GM12878 (cell line): Measurements from ENCODE around the gene RADIL. TPM values are rescaled to one million over a fixed set of nuclear protein-coding genes. Genes with fewer than 3 reads are reported as not detected.

Experiments
- ATAC-seq: fragments of 200-7000 bp; cut with Tn5 transposase; 3 replicates; pipeline ENCODE4 v1.9.1; 2020; ENCODE audit warnings: mild to moderate bottlenecking, moderate library complexity
- BruUV-seq: library from RNA; stranded (reverse); fragments of 400-500 nt; replicated peaks from 2 replicates; lab custom pipeline; 2021; lab: Mats Ljungman, UMichigan
- CTCF ChIA-PET: fragments of 300-600 bp; sonication (Branson Sonifier 250); formaldehyde crosslinking; extraction: SDS; loops from one replicate; lab custom pipeline; 2021; ENCODE audit warnings: inconsistent platforms; lab: Yijun Ruan, JAX
- POLR2A ChIA-PET: fragments of 350-600 bp; formaldehyde crosslinking; extraction: SDS; loops from one replicate; lab custom pipeline; 2021; ENCODE audit warnings: inconsistent platforms; lab: Charles Lee
- RAD21 ChIA-PET: fragments of 300-600 bp; sonication (Branson Sonifier 250); formaldehyde crosslinking; loops from one replicate; lab custom pipeline; 2023; ENCODE audit warnings: antibody characterized with exemption; ENCODE audit not compliant: unreplicated experiment; lab: Charles Lee
- SMC1A ChIA-PET: fragments of 300-600 bp; sonication (Branson Sonifier 250); formaldehyde crosslinking; loops from one replicate; lab custom pipeline; 2023; ENCODE audit not compliant: unreplicated experiment, uncharacterized antibody; lab: Charles Lee
- DNase-seq: peaks from one replicate; pipeline ENCODE4 v3.0.0-alpha.2; 2011; ENCODE audit warnings: low read depth, low spot score
- FAIRE-seq: peaks from 3 replicates; lab custom pipeline; 2011; peaks lifted over from hg19 to GRCh38; lab: Jason Lieb, UNC
- H2AFZ ChIP-seq: 2 replicates; pipeline ENCODE4 v1.6.0; 2011; ENCODE audit warnings: low read depth, low read length, control low read depth; ENCODE audit not compliant: control insufficient read depth
- H3K27ac ChIP-seq: 2 replicates; pipeline ENCODE4 v1.5.1; 2011; ENCODE audit warnings: control low read depth; ENCODE audit not compliant: control insufficient read depth, insufficient read depth
- H3K27me3 ChIP-seq, 2 experiments: replicated peaks in 1 of 2; 2 replicates each; pipeline versions ENCODE4 v1.6.0 to v1.6.1; 2011; ENCODE audit warnings: low read length in 1 of 2; ENCODE audit not compliant: control insufficient read depth in 2 of 2, insufficient read depth in 2 of 2
- H3K36me3 ChIP-seq, 2 experiments: 2 replicates each; pipeline ENCODE4 v1.5.1; 2011; ENCODE audit warnings: low read length in 1 of 2; ENCODE audit not compliant: control insufficient read depth in 2 of 2, insufficient read depth in 2 of 2
- H3K4me1 ChIP-seq: 2 replicates; pipeline ENCODE4 v1.6.1; 2011; ENCODE audit warnings: mild to moderate bottlenecking, low read length, moderate library complexity, mixed read lengths; ENCODE audit not compliant: control insufficient read depth, insufficient read depth
- H3K4me2 ChIP-seq: 2 replicates; pipeline ENCODE4 v1.6.0; 2011; ENCODE audit warnings: control low read depth; ENCODE audit not compliant: control insufficient read depth, insufficient read depth
- H3K4me3 ChIP-seq: fragments of 200-600 bp; sonication (generic); 2 replicates; pipeline ENCODE4 v1.5.1; 2016
- H3K79me2 ChIP-seq: 2 replicates; pipeline ENCODE4 v1.6.0; 2011; ENCODE audit warnings: low read length; ENCODE audit not compliant: control insufficient read depth, insufficient read depth
- H3K9ac ChIP-seq: 2 replicates; pipeline ENCODE4 v1.8.0; 2011; ENCODE audit warnings: low read length, control low read depth, mixed read lengths; ENCODE audit not compliant: control insufficient read depth, insufficient read depth
- H3K9me3 ChIP-seq: replicated peaks from 3 replicates; pipeline ENCODE4 v1.5.1; 2011; ENCODE audit warnings: mild to moderate bottlenecking, low read length; ENCODE audit not compliant: control insufficient read depth, insufficient read depth
- H4K20me1 ChIP-seq: 2 replicates; pipeline ENCODE4 v1.6.0; 2011; ENCODE audit not compliant: control insufficient read depth, insufficient read depth
- BACH1 ChIP-seq: fragments of 450-650 bp; IDR thresholded peaks from 2 replicates; pipeline ENCODE4 v1.6.1; 2017; ENCODE audit warnings: mild to moderate bottlenecking, borderline replicate concordance
- DPF2 ChIP-seq: fragments of 450-650 bp; IDR thresholded peaks from 2 replicates; pipeline ENCODE4 v1.6.1; 2017; ENCODE audit warnings: mild to moderate bottlenecking
- IRF3 ChIP-seq: fragments of 450-650 bp; IDR thresholded peaks from 2 replicates; pipeline ENCODE4 v1.6.1; 2014; ENCODE audit warnings: mild to moderate bottlenecking
- JUNB ChIP-seq: IDR thresholded peaks from 2 replicates; pipeline ENCODE4 v1.6.1; 2016; ENCODE audit warnings: antibody characterized with exemption, mild to moderate bottlenecking
- NFIC ChIP-seq: IDR thresholded peaks from 2 replicates; pipeline ENCODE4 v1.6.1; 2012; ENCODE audit warnings: low read depth, mild to moderate bottlenecking, inconsistent platforms, low read length, moderate library complexity
- POU2F2 ChIP-seq: IDR thresholded peaks from 3 replicates; pipeline ENCODE4 v1.6.1; 2011; ENCODE audit warnings: low read depth, mild to moderate bottlenecking, low read length, borderline replicate concordance
- RAD51 ChIP-seq: fragments of 450-650 bp; IDR thresholded peaks from 2 replicates; pipeline ENCODE4 v1.6.1; 2016; ENCODE audit warnings: moderate library complexity, mild to moderate bottlenecking, inconsistent platforms
- REST ChIP-seq: IDR thresholded peaks from 2 replicates; pipeline ENCODE4 v1.6.1; 2012; ENCODE audit warnings: mild to moderate bottlenecking, low read depth, low read length
- SIN3A ChIP-seq: IDR thresholded peaks from 2 replicates; pipeline ENCODE4 v1.6.1; 2012; ENCODE audit warnings: low read depth, low read length, improper control_type of control experiment
- SREBF2 ChIP-seq: IDR thresholded peaks from 2 replicates; pipeline ENCODE4 v1.6.1; 2012; ENCODE audit warnings: mild to moderate bottlenecking, low read length
- SUZ12 ChIP-seq: fragments of 200-600 bp; sonication (generic); IDR thresholded peaks from one replicate; pipeline ENCODE4 v1.6.1; 2018; ENCODE audit warnings: antibody characterized with exemption, mild to moderate bottlenecking; ENCODE audit not compliant: unreplicated experiment
- TARDBP ChIP-seq: IDR thresholded peaks from 2 replicates; pipeline ENCODE4 v1.6.1; 2016; ENCODE audit warnings: borderline replicate concordance
- TCF3 ChIP-seq: IDR thresholded peaks from 2 replicates; pipeline ENCODE4 v1.6.1; 2012; ENCODE audit warnings: low read depth, mild to moderate bottlenecking, low read length, borderline replicate concordance; ENCODE audit not compliant: insufficient read depth
- ZNF207 ChIP-seq: fragments of 450-650 bp; IDR thresholded peaks from 2 replicates; pipeline ENCODE4 v1.6.1; 2014; ENCODE audit warnings: antibody characterized with exemption, mild to moderate bottlenecking, borderline replicate concordance
- WGBS: methylation state at CpG from one replicate; pipeline ENCODE4 v1.1.6; 2016; ENCODE audit warnings: low lambda C conversion rate; ENCODE audit not compliant: insufficient replicate concordance, insufficient coverage; ENCODE audit errors: missing lambda C conversion rate; 5-methylcytosine and 5-hydroxymethylcytosine counted together
- in situ Hi-C: fragments of 300-500 bp; cut with MboI; formaldehyde crosslinking; loops from 9 replicates; pipeline ENCODE4 v1.14.3; 2018; ENCODE audit warnings: mixed read lengths
- intact Hi-C: fragments of 100-400 bp; cut with micrococcal nuclease; formaldehyde crosslinking; loops from one replicate; pipeline ENCODE4 v1.14.2; 2022; ENCODE audit not compliant: unreplicated experiment
- polyA plus RNA-seq, 11 experiments: library from polyadenylated mRNA; depleted of rRNA in 4 of 11; unstranded in 6 of 11; stranded (reverse) in 5 of 11; fragments of >200 nt; fragmentation: Nextera tagmentation in 4 of 11; fragmentation: Illumina TruSeq in 1 of 11; extraction: Ambion mirVana in 4 of 11; extraction: Trizol in 1 of 11; gene quantifications; 1 replicate in 1 of 11; 2 replicates in 10 of 11; pipeline versions ENCODE4 v1.2.1 to v1.2.3, GENCODE V29; 2011 to 2016; ENCODE audit warnings: inconsistent platforms in 2 of 11, missing spikeins in 2 of 11, low read depth in 1 of 11
- total RNA-seq, 4 experiments: library from RNA; depleted of rRNA in 3 of 4; stranded (reverse); fragments of >200 nt in 3 of 4; fragmentation: Illumina TruSeq in 1 of 4; extraction: Trizol in 1 of 4; gene quantifications; 2 replicates each; pipeline versions ENCODE4 v1.2.1 to v1.2.3, GENCODE V29; 2013 to 2021
- TF ChIP-seq, protein P1 (sequence below): IDR thresholded peaks from 2 replicates; pipeline ENCODE4 v1.6.1; 2011; ENCODE audit warnings: mild to moderate bottlenecking, low read depth, low read length, moderate library complexity; ENCODE audit not compliant: insufficient replicate concordance
- TF ChIP-seq, protein P2 (sequence below): fragments of 450-650 bp; IDR thresholded peaks from 2 replicates; pipeline ENCODE4 v1.6.1; 2017; ENCODE audit warnings: borderline replicate concordance

RADIL gene
- total and polyA plus RNA-seq, 10 of the 15 experiments (the other 5 are each of a cell fraction or from before 2014, with no cell fraction given) = 0.05 to 0.06 TPM; not detected in 8

- intact Hi-C loops = loop anchor here (1.0 kb wide), 1 partner anchor 29 kb away; no protein-coding TSS in a partner anchor
- RAD21 ChIA-PET = interaction anchor here (0.6 to 1.5 kb wide), 4 partner anchors 29 to 709 kb away, joined by 3 to 5 read pairs (median 4); no protein-coding TSS in a partner anchor
- POLR2A ChIA-PET = interaction anchor here (0.6 to 1.5 kb wide), 7 partner anchors 21 to 456 kb away, joined by 3 to 6 read pairs (median 3); partner anchors contain the start of gene RBAK
- CTCF ChIA-PET = interaction anchor here (0.7 to 1.7 kb wide), 5 partner anchors 17 to 134 kb away, joined by 3 to 7 read pairs (median 5); no protein-coding TSS in a partner anchor
- Histone ChIP-seq H3K36me3 (no peaks in the 10 kb centered on the region), H4K20me1 (no peaks in the 10 kb centered on the region; the same call in 1 of the 2 replicates), H3K27me3 (no peaks in the 10 kb centered on the region), H2AFZ (peak within 1 kb of the TSS; percentile 89), H3K9ac (peak within 1 kb of the TSS; percentile 98), H3K4me3 (peak within 1 kb of the TSS; percentile 96), H3K79me2 (peaks cover 37% of the 10 kb centered on the region), H3K4me1 (peaks cover 10% of the 10 kb centered on the region), H3K9me3 (no peaks in the 10 kb centered on the region), H3K4me2 (peak within 1 kb of the TSS; percentile 98), H3K27ac (peak within 1 kb of the TSS; percentile 96)
- peak; percentile 82 for DNase-seq
- no TSS peak for BruUV-seq
- in situ Hi-C loops = no loop called here
- ATAC-seq = peak; percentile 96
- WGBS = 1% methylated on average over 42 of the region's 55 CpGs
- FAIRE-seq = peak; percentile 99
- SMC1A ChIA-PET = interaction anchor here (1.3 to 2.0 kb wide), 4 partner anchors 29 to 62 kb away, joined by 4 to 7 read pairs (median 5); no protein-coding TSS in a partner anchor
- TF ChIP-seq TARDBP (no peak; the same call in 1 of the 2 replicates), IRF3 (peak; percentile 90), SIN3A (peak; percentile 95), REST (no peak), NFIC (peak; percentile 93), ZNF207 (peak; percentile 36; the same call in 1 of the 2 replicates), DPF2 (peak; percentile 92), RAD51 (peak; percentile 100), BACH1 (peak; percentile 37; the same call in 1 of the 2 replicates), TCF3 (0 out of 2 replicates have a peak, but pooled peaks have one; percentile 8), SREBF2 (no peak; the same call in 1 of the 2 replicates), JUNB (peak; percentile 15; the same call in 1 of the 2 replicates), POU2F2 (peak; percentile 72; the same call in 2 of the 3 replicates), SUZ12 (no peak)
- TF ChIP-seq, protein P1, sequence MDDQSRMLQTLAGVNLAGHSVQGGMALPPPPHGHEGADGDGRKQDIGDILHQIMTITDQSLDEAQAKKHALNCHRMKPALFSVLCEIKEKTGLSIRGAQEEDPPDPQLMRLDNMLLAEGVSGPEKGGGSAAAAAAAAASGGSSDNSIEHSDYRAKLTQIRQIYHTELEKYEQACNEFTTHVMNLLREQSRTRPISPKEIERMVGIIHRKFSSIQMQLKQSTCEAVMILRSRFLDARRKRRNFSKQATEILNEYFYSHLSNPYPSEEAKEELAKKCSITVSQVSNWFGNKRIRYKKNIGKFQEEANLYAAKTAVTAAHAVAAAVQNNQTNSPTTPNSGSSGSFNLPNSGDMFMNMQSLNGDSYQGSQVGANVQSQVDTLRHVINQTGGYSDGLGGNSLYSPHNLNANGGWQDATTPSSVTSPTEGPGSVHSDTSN = peak; percentile 95
- TF ChIP-seq, protein P2, sequence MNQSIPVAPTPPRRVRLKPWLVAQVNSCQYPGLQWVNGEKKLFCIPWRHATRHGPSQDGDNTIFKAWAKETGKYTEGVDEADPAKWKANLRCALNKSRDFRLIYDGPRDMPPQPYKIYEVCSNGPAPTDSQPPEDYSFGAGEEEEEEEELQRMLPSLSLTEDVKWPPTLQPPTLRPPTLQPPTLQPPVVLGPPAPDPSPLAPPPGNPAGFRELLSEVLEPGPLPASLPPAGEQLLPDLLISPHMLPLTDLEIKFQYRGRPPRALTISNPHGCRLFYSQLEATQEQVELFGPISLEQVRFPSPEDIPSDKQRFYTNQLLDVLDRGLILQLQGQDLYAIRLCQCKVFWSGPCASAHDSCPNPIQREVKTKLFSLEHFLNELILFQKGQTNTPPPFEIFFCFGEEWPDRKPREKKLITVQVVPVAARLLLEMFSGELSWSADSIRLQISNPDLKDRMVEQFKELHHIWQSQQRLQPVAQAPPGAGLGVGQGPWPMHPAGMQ = no peak
Observed at GRCh38 chr7:4775250-4775847, 108.2 kb downstream of the RADIL start, which contains the start of gene AP5Z1. AP5Z1 (plus strand) TSS chr7:4775623; CDS start chr7:4775716, 93 bp downstream.
